HG03060 (cell line): ENCODE data around the gene SEPHS1.

Experiments used
- ATAC-seq: cut with Tn5 transposase; IDR thresholded peaks from one replicate; pipeline ENCODE4 v1.9.1; 2021; ENCODE audit warnings: low read depth, moderate number of reproducible peaks; ENCODE audit not compliant: unreplicated experiment

Gene SEPHS1

GRCh38 chr10:13365831-13366230 lies 17.7 kb upstream of the SEPHS1 start:
- ATAC-seq: no peak

- no peak for ATAC-seq
Observed at GRCh38 chr10:13365243-13365642, 17.1 kb upstream of the SEPHS1 start.

DNA sequence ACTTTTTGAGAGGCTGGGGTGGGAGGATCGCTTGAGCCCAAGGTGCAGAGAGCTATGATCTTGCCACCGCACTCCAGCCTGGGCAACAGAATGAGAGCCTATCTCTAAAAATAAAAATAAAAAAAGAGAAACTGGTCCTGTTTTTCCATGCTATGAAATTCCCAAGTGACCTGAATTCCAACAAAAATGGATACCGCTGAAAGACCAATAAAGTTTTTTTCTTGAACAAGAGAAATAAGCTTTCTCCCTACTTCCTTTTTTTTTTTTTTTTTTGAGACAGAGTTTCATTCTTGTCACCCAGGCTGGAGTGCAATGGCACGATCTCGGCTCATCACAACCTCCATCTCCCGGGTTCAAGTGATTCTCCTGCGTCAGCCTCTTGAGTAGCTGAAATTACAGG lies 12.5 kb upstream of the SEPHS1 start:
- ATAC-seq: no peak

DNA sequence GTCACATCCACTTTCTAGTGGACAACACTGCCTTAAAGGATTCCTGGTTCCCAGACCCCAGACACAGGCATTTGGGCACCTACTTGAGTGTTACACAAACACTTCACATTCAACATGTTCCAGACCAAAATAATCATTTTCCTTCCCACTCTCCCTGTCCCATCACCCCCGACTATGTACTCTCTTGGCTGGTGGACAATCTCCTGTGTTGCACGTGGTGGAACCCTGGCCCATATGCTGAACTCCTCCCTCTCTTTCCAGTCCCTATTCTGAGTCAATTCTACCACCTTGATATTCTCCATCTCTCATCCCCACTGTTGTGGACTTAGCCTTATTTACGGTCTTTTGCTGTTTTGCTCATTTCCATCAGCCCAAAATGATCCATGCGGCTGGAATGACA lies 8.3 kb upstream of the SEPHS1 start:
- no peak for ATAC-seq

- ATAC-seq: no peak
Observed at GRCh38 chr10:13354783-13355182, 6.7 kb upstream of the SEPHS1 start.

GRCh38 chr10:13352519-13352918 lies 4.4 kb upstream of the SEPHS1 start:
- ATAC-seq: no peak

DNA sequence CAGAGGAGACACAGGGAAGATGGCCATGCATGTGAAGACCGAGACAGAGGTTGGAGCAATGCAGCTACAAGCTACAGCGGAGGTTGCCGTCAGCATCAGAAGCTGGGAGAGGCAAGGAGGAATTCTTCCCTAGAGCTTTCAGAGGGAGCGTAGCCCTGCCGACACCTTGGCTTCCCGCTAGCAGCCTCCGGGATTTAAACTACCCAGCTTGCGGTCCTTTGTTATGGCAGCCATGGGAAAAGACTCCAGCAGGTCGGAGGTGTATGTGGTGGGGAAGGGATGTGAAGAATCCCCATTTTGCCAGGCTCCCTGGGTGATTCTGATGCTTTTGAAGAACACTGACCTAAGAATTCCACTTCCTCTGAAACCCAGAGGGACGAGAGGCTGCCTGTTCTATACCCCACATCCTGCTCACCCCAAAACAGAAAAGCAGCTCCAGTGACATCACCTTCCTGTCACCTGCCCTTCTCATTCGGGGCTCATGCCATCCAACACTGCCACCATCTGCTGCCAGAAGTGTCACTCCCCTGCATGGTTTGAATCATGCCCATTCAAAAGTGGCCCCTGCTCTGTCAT lies 3.3 kb upstream of the SEPHS1 start:
- no peak for ATAC-seq

- no peak for ATAC-seq
Observed at GRCh38 chr10:13349463-13350274, 1.6 kb upstream of the SEPHS1 start.

DNA sequence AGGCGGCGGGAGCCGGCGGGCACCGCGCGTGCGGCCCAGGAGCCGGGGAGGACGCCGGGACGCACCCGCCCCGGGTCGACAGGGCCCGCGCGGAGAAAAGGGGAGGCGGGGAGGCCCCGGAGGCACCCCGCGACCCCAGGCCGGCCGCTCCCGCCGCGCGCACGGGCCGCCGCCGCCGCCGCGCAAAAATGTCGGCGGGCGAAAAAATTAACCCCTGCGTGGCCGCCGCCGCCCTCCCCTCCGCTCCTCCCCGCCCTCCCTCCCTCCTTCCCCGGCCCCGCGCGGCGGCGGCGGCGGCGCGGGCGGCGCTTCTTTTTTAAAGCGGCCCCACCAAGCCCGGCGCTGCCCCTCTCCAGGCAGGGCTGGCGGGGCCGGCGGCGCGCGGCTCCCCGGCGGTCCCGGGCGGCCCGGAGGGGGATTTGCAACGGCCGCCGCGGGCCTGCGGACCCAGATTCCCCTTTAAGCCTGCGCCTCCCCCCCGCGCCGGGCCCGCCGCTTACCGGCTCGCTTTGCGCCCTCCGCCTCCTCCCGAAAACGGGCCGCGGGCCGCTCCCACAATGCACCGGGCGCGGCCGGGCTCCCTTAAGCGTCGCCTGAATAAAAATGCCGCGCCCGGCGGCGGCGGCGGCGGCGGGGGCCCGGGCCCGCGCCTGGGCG lies 465 bp downstream of the SEPHS1 start:
- no peak for ATAC-seq

DNA sequence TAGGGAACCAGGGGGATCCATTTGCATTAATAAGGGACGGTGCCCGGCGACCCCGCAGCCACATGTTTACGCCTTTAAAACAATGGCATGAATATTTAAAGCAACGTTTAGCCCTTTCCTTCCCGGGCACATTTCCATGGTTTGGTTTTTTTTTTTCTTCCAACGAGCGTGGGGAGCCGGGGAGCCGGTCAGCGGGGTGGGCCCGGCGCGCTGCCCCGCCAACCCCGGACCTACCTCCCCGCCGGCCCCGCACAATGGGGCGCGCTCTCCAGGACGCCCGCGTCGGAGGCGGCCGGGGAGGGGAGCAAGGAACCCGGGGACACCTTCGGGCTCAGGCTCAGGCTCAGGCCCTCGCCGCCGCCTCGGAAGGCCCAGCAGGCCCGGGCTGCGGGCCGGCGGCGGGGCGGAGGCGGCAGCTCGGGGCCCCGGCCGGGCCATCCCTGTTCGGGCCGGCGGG lies 1.0 kb downstream of the SEPHS1 start:
- no peak for ATAC-seq

- no peak for ATAC-seq
Observed at GRCh38 chr10:13346283-13347042, 1.6 kb downstream of the SEPHS1 start.

- peak; percentile 62 for ATAC-seq
Observed at GRCh38 chr10:13340626-13341376, 7.3 kb downstream of the SEPHS1 start.

- ATAC-seq: no peak
Observed at GRCh38 chr10:13340068-13340467, 8.0 kb downstream of the SEPHS1 start.

- no peak for ATAC-seq
Observed at GRCh38 chr10:13338390-13339110, 9.5 kb downstream of the SEPHS1 start.

GRCh38 chr10:13337827-13338196 lies 10.3 kb downstream of the SEPHS1 start:
- ATAC-seq: no peak

GRCh38 chr10:13337128-13337826 lies 10.8 kb downstream of the SEPHS1 start:
- no peak for ATAC-seq

DNA sequence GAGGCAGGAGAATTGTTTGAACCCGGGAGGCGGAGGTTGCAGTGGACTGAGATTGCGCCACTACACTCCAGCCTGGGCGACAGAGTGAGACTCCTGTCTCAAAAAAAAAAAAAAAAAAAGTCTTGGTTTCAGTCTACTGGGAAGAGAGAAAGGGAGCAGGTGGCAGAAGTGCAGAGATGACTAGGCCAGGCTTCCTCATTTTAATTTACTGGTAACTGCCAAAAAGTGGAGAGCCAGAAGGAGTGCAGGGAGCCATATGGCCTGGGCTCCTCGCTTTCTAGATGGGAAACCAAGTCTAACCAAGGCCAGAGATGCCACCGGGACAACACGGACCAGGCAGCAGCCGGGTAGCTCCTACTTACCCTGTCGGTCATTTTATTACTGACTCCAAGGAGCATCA lies 12.2 kb downstream of the SEPHS1 start:
- ATAC-seq: peak; percentile 25

DNA sequence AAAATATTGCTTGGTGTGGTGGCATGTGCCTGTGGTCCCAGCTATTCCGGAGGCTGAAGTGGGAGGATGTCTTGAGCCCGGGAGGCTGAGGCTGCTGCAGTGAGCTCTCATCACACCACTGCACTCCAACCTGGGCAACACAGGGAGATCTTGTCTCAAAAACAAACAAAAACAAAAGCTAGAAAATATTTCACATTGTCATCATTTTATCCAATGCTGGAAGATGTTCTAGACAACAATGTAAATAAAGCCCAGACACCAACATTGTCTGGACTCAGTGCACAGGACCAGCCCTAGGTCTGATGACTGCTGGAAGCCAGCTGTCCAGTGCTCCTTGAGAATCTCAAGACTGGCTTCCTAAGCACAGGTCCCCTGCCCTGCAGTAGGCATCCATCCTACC lies 13.5 kb downstream of the SEPHS1 start:
- ATAC-seq: no peak

DNA sequence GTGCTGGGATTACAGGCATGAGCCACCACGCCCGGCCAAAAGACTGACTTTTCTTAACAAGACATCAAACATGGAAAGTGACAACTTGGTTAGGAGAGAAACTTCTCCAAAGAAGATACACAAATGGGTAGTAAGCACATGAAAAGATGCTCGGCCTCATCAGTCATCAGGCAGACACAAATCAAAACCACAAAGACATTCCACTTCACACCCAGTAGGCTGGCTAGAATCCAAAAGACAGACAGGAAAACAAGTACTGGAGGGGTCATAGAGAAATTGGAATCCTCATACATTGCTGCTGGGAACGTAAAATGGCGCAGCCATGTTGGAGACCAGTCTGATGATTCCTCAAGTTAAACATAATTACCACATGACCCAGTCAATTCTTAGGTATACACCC lies 16.4 kb downstream of the SEPHS1 start:
- no peak for ATAC-seq
